A549 (cell line): ENCODE data around the gene PDLIM7. TPM values are rescaled to one million over a fixed set of nuclear protein-coding genes. Genes with fewer than 3 reads are reported as not detected.

Source experiments
- ATAC-seq, 2 experiments: fragments of 200-7000 bp in 1 of 2; fragments of >200 bp in 1 of 2; cut with Nextera tagmentation in 1 of 2; cut with Tn5 transposase in 1 of 2; 3 replicates each; pipeline versions ENCODE4 v1.8.0 to v1.9.1; 2018 to 2020; ENCODE audit warnings: mild to moderate bottlenecking in 1 of 2, moderate library complexity in 1 of 2
- CTCF ChIA-PET: fragments of 300-600 bp; sonication (Branson Sonifier 250); formaldehyde crosslinking; extraction: SDS; loops from one replicate; lab custom pipeline; 2021; ENCODE audit warnings: antibody characterized with exemption, inconsistent platforms; lab: Yijun Ruan, JAX
- POLR2A ChIA-PET: fragments of 350-600 bp; formaldehyde crosslinking; extraction: SDS; loops from one replicate; lab custom pipeline; 2021; ENCODE audit warnings: antibody characterized with exemption, inconsistent platforms; lab: Yijun Ruan, JAX
- DNase-seq, 2 experiments: peaks; one replicate each; pipeline versions ENCODE4 v3.0.0 to v3.0.0-alpha.2; 2011 to 2016; ENCODE audit warnings: low read depth in 1 of 2, low spot score in 1 of 2
- FAIRE-seq: peaks from 2 replicates; lab custom pipeline; 2011; peaks lifted over from hg19 to GRCh38; lab: Jason Lieb, UNC
- H3K27ac ChIP-seq, 2 experiments: fragments of >200 bp; sonication (Bioruptor Twin); formaldehyde crosslinking; 3 replicates each; pipeline ENCODE4 v1.5.1; 2016 to 2017
- H3K4me1 ChIP-seq: fragments of >200 bp; sonication (Bioruptor Twin); formaldehyde crosslinking; 3 replicates; pipeline ENCODE4 v1.6.1; 2016
- H3K4me2 ChIP-seq: fragments of >200 bp; sonication (Bioruptor Twin); formaldehyde crosslinking; 3 replicates; pipeline ENCODE4 v1.6.1; 2016
- H3K4me3 ChIP-seq: fragments of >200 bp; sonication (Bioruptor Twin); formaldehyde crosslinking; 3 replicates; pipeline ENCODE4 v1.5.1; 2016
- H3K9me3 ChIP-seq: fragments of >200 bp; sonication (Bioruptor Twin); formaldehyde crosslinking; 3 replicates; pipeline ENCODE4 v1.6.1; 2016
- BHLHE40 ChIP-seq: IDR thresholded peaks from 2 replicates; pipeline ENCODE4 v1.6.1; 2012; ENCODE audit warnings: low read depth, low read length, inconsistent platforms
- CBX8 ChIP-seq: fragments of 200-600 bp; sonication (generic); IDR thresholded peaks from 2 replicates; pipeline ENCODE4 v1.6.1; 2016
- EHMT2 ChIP-seq: fragments of 200-600 bp; sonication (generic); IDR thresholded peaks from 2 replicates; pipeline ENCODE4 v1.6.1; 2016; ENCODE audit warnings: antibody characterized with exemption, low read depth, mild to moderate bottlenecking, moderate library complexity
- ESRRA ChIP-seq: fragments of 150-350 bp; IDR thresholded peaks from 2 replicates; pipeline ENCODE4 v1.6.1; 2014; ENCODE audit warnings: mild to moderate bottlenecking, low read length, borderline replicate concordance
- FOSL2 ChIP-seq, 2 experiments: fragments of 450-650 bp in 1 of 2; fragments of >200 bp in 1 of 2; sonication (Bioruptor Twin) in 1 of 2; formaldehyde crosslinking; IDR thresholded peaks; 2 replicates each; pipeline versions ENCODE4 v1.5.0 to v1.6.1; 2016 to 2020; ENCODE audit warnings: mild to moderate bottlenecking in 1 of 2, moderate library complexity in 1 of 2
- HEYL ChIP-seq: fragments of 250-450 bp; sonication (Bioruptor Pico); IDR thresholded peaks from 2 replicates; pipeline ENCODE4 v1.8.0; 2021; ENCODE audit warnings: mild to moderate bottlenecking, moderate library complexity
- HOXA7 ChIP-seq: fragments of 250-450 bp; sonication (Bioruptor Pico); IDR thresholded peaks from 2 replicates; pipeline ENCODE4 v1.5.0; 2020; ENCODE audit warnings: mild to moderate bottlenecking, moderate library complexity
- HOXB5 ChIP-seq: fragments of 250-450 bp; sonication (Bioruptor Pico); IDR thresholded peaks from 2 replicates; pipeline ENCODE4 v1.5.0; 2020; ENCODE audit warnings: mild to moderate bottlenecking, moderate library complexity
- JUN ChIP-seq, 2 experiments: fragments of >200 bp; sonication (Bioruptor Twin); formaldehyde crosslinking; IDR thresholded peaks; 2 replicates in 1 of 2; 3 replicates in 1 of 2; pipeline ENCODE4 v1.6.1; 2016 to 2017
- KDM1A ChIP-seq: fragments of 200-600 bp; sonication (generic); IDR thresholded peaks from 2 replicates; pipeline ENCODE4 v1.6.1; 2016; ENCODE audit warnings: low read depth, mild to moderate bottlenecking
- MAFK ChIP-seq: fragments of 450-650 bp; IDR thresholded peaks from 2 replicates; pipeline ENCODE4 v1.6.1; 2014; ENCODE audit not compliant: partially characterized antibody
- MYC ChIP-seq: IDR thresholded peaks from 2 replicates; pipeline ENCODE4 v1.6.1; 2012; ENCODE audit warnings: mild to moderate bottlenecking, inconsistent platforms, low read length, improper control_type of control experiment, borderline replicate concordance
- NPAS2 ChIP-seq: fragments of 250-450 bp; sonication (Bioruptor Pico); IDR thresholded peaks from 2 replicates; pipeline ENCODE4 v1.8.0; 2022; ENCODE audit warnings: mild to moderate bottlenecking, moderate library complexity, borderline replicate concordance
- PHF8 ChIP-seq: fragments of 200-600 bp; sonication (generic); IDR thresholded peaks from 2 replicates; pipeline ENCODE4 v1.6.1; 2016; ENCODE audit warnings: low read depth, mild to moderate bottlenecking, antibody characterized with exemption, moderate library complexity, borderline replicate concordance
- POLR2A ChIP-seq: IDR thresholded peaks from 2 replicates; pipeline ENCODE4 v1.6.1; 2012; ENCODE audit warnings: mild to moderate bottlenecking, low read length
- POLR2AphosphoS2 ChIP-seq: conservative IDR thresholded peaks from 2 replicates; pipeline ENCODE4 v1.6.1; 2012; ENCODE audit warnings: low read length, improper control_type of control experiment, inconsistent platforms
- RCOR1 ChIP-seq: fragments of 150-350 bp; IDR thresholded peaks from 2 replicates; pipeline ENCODE4 v1.6.1; 2014; ENCODE audit warnings: antibody characterized with exemption, low read length, low read depth
- SREBF2 ChIP-seq: fragments of 450-650 bp; IDR thresholded peaks from 2 replicates; pipeline ENCODE4 v1.6.1; 2014; ENCODE audit warnings: mild to moderate bottlenecking, moderate library complexity
- TP53 ChIP-seq: fragments of 250-450 bp; sonication (Bioruptor Pico); IDR thresholded peaks from 2 replicates; pipeline ENCODE4 v1.5.0; 2021; ENCODE audit warnings: mild to moderate bottlenecking, moderate library complexity
- ZSCAN20 ChIP-seq: fragments of 250-450 bp; sonication (Bioruptor Pico); IDR thresholded peaks from 2 replicates; pipeline ENCODE4 v1.8.0; 2022; ENCODE audit warnings: mild to moderate bottlenecking, moderate library complexity
- WGBS: methylation state at CpG from one replicate; pipeline ENCODE4 v1.1.6; 2017; ENCODE audit errors: missing lambda C conversion rate; 5-methylcytosine and 5-hydroxymethylcytosine counted together
- polyA plus RNA-seq, 4 experiments: library from polyadenylated mRNA; depleted of rRNA in 3 of 4; stranded (reverse); fragments of >200 nt; fragmentation: RNase III in 1 of 4; extraction: RNeasy Plus Mini Kit Qiagen cat#74134 plus additional on column Dnase treatment in 1 of 4; gene quantifications; 2 replicates in 3 of 4; 3 replicates in 1 of 4; pipeline ENCODE4 v1.2.3, GENCODE V29; 2011 to 2017
- TF ChIP-seq, protein P1 (sequence below): IDR thresholded peaks from 2 replicates; pipeline ENCODE4 v1.6.1; 2012; ENCODE audit warnings: low read depth, borderline replicate concordance
- TF ChIP-seq, protein P2 (sequence below): fragments of 250-450 bp; sonication (Bioruptor Pico); IDR thresholded peaks from 2 replicates; pipeline ENCODE4 v1.5.0; 2020; ENCODE audit warnings: low read depth, mild to moderate bottlenecking, moderate library complexity
- TF ChIP-seq, protein P3 (sequence below): fragments of >200 bp; sonication (Bioruptor Twin); formaldehyde crosslinking; IDR thresholded peaks from 2 replicates; pipeline ENCODE4 v1.6.1; 2016
- TF ChIP-seq, protein P4 (sequence below): fragments of 200-600 bp; sonication (generic); IDR thresholded peaks from 2 replicates; pipeline ENCODE4 v1.6.1; 2016; ENCODE audit warnings: antibody characterized with exemption, mild to moderate bottlenecking, moderate library complexity
- TF ChIP-seq, protein P5 (sequence below): IDR thresholded peaks from 2 replicates; pipeline ENCODE4 v1.6.1; 2012

The PDLIM7 gene
- polyA plus RNA-seq, 2 of the 4 experiments (the other 2 are of a cell fraction): 30.7 to 124 TPM

DNA sequence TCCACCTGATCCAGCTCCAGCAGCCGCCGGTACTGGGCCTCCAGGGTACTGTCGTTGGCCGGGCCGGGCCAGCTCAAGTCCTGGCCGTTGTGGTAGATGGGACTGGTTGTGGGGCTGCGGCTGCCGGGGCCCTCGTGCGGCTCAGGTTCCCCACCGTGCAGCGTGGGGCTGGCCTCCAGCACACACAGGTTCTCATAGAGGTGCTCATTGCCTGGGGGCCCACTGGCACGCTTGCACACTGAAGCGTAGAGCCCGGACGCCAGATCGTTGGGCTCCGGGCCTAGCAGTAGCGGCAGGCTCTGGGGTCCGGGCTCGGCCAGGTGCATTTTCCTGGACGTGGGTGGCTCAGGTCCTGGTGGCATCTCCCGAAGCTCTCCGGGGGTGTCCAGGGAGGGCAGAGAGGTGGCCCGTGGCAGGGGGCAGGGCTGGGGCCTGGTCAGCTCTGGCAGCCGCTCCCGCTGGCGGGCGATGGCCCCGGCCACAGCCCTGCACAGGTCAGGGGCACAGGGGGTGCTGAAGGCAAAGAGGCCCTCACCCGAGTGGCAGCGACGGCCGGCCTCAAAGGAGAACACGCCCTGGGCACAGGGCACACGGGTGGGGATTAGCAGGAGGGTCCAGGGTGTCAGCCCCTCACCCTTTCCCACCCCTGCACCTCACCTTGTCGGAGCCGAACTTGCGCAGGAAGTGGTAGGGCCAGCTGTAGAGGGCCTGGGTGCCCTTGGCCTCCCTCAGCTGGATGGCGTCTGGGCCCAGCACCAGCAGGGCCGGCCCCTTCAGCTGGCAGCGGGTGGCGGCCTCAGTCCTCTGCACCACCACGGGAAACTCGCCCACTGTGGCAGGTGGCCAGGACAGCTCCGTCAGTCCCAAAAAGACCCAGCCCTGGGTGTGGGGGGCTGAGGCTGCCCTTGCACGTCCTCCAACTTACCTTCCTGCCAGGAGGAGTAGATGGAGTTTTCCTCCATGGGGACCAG is 7.0 kb upstream of the PDLIM7 start:
- Histone ChIP-seq H3K4me1 (peaks cover 4% of the 10 kb centered on the region; the same call in 1 of the 3 replicates), H3K4me3 (no peak overlapping the region), H3K27ac (no peak overlapping the region), H3K9me3 (no peaks in the 10 kb centered on the region)
- CTCF ChIA-PET: interaction anchor here (1.1 to 18.1 kb wide), 8 partner anchors 8 to 115 kb away, joined by 3 to 354 read pairs (median 35); partner anchors contain the start of genes DDX41, PFN3 and PRR7
- POLR2A ChIA-PET: no interaction called here
- no peak for FAIRE-seq
- no peak for ATAC-seq
- WGBS: 91% methylated on average over 37 of the region's 47 CpGs
- TF ChIP-seq HEYL (CRISPR knock-in tag) (no peak), JUN (IDR thresholded peaks at IDR 0.05) (no peak), PHF8 (no peak), CBX8 (no peak), ESRRA (no peak), POLR2AphosphoS2 (no peak), FOSL2 (IDR thresholded peaks at IDR 0.05) (no peak), FOSL2 (CRISPR knock-in tag; IDR thresholded peaks at IDR 0.05) (no peak), SREBF2 (no peak), HOXB5 (CRISPR knock-in tag) (no peak), BHLHE40 (no peak), ZSCAN20 (CRISPR knock-in tag) (no peak)
- TF ChIP-seq, protein P1, sequence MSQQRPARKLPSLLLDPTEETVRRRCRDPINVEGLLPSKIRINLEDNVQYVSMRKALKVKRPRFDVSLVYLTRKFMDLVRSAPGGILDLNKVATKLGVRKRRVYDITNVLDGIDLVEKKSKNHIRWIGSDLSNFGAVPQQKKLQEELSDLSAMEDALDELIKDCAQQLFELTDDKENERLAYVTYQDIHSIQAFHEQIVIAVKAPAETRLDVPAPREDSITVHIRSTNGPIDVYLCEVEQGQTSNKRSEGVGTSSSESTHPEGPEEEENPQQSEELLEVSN: no peak
- TF ChIP-seq, protein P2, sequence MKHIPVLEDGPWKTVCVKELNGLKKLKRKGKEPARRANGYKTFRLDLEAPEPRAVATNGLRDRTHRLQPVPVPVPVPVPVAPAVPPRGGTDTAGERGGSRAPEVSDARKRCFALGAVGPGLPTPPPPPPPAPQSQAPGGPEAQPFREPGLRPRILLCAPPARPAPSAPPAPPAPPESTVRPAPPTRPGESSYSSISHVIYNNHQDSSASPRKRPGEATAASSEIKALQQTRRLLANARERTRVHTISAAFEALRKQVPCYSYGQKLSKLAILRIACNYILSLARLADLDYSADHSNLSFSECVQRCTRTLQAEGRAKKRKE (CRISPR knock-in tag): no peak
- TF ChIP-seq, all 56 proteins: peak for 0
- no peak overlapping the region for H3K4me2 ChIP-seq
- no peak for DNase-seq

DNA sequence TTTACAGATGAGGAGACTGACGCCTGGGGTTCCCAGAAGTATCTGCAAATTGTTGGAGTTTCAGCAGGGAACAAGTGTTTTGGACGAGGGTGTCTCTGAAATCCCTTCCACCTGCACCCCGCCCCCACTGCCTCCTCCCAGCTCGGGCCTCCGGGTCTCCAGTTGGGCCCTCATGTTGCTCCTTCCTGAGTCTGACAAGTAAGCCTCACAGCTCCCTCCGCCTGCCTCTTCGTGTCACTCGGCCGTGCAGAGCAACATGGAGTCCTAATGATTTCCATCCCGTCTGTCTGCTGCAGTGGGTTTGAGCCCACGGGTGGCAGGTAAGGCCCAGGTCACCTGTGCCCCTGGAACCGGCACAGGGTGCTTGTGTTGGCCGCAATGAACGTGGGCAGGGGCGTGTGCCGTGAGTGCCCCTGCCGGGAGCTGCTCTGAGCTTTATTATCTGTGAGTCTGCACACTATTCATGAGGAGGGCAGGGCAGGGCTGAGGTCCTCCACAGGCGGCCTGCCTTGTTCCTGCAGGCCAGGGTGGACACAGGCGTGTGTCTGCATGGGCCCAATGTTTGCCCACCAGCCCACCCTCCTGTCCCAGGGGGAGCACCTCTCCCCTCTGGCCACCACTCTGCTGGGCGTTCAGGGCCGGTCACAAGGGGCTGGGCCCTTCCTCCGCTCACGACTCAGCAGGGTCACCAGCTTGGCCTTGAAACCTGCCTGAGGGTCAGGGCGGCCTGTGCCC is 6.1 kb upstream of the PDLIM7 start:
- H3K4me2 ChIP-seq: no peak overlapping the region
- no peak overlapping the region for H3K27ac ChIP-seq
- no peaks in the 10 kb centered on the region for H3K9me3 ChIP-seq
- TF ChIP-seq SREBF2: no peak
- ATAC-seq (no peak), FAIRE-seq (no peak), DNase-seq (no peak)
- CTCF ChIA-PET: interaction anchor here (1.5 to 18.1 kb wide), 8 partner anchors 7 to 114 kb away, joined by 3 to 354 read pairs (median 44); partner anchors contain the start of genes DDX41, PFN3 and PRR7
- no peak overlapping the region for H3K4me3 ChIP-seq
- 84% methylated on average over 17 of the region's 24 CpGs for WGBS
- POLR2A ChIA-PET: no interaction called here
- peaks cover 4% of the 10 kb centered on the region; the same call in 2 of the 3 replicates for H3K4me1 ChIP-seq

DNA sequence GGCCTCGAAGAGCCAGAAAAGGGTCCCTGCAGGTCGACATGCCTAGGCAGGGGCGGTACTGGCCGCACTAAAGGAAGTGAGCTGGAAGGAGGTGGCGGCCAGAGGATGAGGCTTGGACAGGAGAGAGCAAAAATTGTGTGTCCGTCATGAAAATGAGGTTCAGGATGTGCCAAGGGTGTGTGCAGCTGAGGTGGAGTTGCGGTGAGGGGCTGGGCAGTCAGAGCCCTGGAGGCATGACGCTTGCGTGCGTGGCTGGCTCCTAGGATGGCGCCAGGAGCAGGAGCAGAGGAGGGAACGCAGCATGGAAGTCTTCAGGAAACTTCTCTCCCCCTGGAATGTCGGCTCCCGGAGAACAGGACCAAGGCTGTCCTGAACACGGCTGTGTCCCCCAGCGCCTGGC is 5.5 kb upstream of the PDLIM7 start:
- WGBS: 79% methylated on average over 16 of the region's 16 CpGs

More for the DNA sequence above, 5.5 kb upstream of the PDLIM7 start:
- POLR2A ChIA-PET: no interaction called here
- H3K27ac ChIP-seq: no peak overlapping the region
- CTCF ChIA-PET: interaction anchor here (0.6 to 18.1 kb wide), 14 partner anchors 7 to 252 kb away, joined by 3 to 354 read pairs (median 26); partner anchors contain the start of genes DDX41, DOK3, PFN3 and PRR7
- TF ChIP-seq PHF8 (no peak), RCOR1 (no peak), EHMT2 (no peak), HOXA7 (no peak), TP53 (CRISPR knock-in tag) (no peak), NPAS2 (no peak), KDM1A (no peak), MYC (no peak), MAFK (no peak), POLR2A (no peak)
- TF ChIP-seq, protein P3, sequence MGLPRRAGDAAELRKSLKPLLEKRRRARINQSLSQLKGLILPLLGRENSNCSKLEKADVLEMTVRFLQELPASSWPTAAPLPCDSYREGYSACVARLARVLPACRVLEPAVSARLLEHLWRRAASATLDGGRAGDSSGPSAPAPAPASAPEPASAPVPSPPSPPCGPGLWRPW: no peak
- TF ChIP-seq, protein P4, sequence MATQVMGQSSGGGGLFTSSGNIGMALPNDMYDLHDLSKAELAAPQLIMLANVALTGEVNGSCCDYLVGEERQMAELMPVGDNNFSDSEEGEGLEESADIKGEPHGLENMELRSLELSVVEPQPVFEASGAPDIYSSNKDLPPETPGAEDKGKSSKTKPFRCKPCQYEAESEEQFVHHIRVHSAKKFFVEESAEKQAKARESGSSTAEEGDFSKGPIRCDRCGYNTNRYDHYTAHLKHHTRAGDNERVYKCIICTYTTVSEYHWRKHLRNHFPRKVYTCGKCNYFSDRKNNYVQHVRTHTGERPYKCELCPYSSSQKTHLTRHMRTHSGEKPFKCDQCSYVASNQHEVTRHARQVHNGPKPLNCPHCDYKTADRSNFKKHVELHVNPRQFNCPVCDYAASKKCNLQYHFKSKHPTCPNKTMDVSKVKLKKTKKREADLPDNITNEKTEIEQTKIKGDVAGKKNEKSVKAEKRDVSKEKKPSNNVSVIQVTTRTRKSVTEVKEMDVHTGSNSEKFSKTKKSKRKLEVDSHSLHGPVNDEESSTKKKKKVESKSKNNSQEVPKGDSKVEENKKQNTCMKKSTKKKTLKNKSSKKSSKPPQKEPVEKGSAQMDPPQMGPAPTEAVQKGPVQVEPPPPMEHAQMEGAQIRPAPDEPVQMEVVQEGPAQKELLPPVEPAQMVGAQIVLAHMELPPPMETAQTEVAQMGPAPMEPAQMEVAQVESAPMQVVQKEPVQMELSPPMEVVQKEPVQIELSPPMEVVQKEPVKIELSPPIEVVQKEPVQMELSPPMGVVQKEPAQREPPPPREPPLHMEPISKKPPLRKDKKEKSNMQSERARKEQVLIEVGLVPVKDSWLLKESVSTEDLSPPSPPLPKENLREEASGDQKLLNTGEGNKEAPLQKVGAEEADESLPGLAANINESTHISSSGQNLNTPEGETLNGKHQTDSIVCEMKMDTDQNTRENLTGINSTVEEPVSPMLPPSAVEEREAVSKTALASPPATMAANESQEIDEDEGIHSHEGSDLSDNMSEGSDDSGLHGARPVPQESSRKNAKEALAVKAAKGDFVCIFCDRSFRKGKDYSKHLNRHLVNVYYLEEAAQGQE: no peak
- TF ChIP-seq, protein P5, sequence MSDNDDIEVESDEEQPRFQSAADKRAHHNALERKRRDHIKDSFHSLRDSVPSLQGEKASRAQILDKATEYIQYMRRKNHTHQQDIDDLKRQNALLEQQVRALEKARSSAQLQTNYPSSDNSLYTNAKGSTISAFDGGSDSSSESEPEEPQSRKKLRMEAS: no peak
- peaks cover 9% of the 10 kb centered on the region for H3K4me1 ChIP-seq
- no peak for ATAC-seq
- H3K4me2 ChIP-seq: no peak overlapping the region
- FAIRE-seq: no peak
- H3K9me3 ChIP-seq: no peaks in the 10 kb centered on the region
- DNase-seq: no peak
- H3K4me3 ChIP-seq: no peak overlapping the region
